Smooth muscle cell of the brain vasculature (primary cell): ENCODE measurements around the gene SSBP1.
"Not testable (repeated sequence)": the region's sequence is repeated elsewhere in the genome, so short reads cannot be mapped to it uniquely, and the experiment has no call there.

Source experiments
- DNase-seq: peaks from one replicate; pipeline ENCODE4 v3.0.0-alpha.2; 2012; ENCODE audit warnings: low read depth, low spot score

SSBP1 gene, protein sequence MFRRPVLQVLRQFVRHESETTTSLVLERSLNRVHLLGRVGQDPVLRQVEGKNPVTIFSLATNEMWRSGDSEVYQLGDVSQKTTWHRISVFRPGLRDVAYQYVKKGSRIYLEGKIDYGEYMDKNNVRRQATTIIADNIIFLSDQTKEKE

GRCh38 chr7:141737836-141738591 lies at the start of gene SSBP1:
SSBP1 (plus strand) TSS chr7:141738358; CDS start chr7:141739167, 809 bp downstream.
- peak; percentile 93 for DNase-seq

- not testable (repeated sequence) for DNase-seq
Observed at GRCh38 chr7:141689072-141689825, 48.9 kb upstream of the SSBP1 start.

GRCh38 chr7:141691540-141691939 lies 46.6 kb upstream of the SSBP1 start:
- no peak for DNase-seq

DNA sequence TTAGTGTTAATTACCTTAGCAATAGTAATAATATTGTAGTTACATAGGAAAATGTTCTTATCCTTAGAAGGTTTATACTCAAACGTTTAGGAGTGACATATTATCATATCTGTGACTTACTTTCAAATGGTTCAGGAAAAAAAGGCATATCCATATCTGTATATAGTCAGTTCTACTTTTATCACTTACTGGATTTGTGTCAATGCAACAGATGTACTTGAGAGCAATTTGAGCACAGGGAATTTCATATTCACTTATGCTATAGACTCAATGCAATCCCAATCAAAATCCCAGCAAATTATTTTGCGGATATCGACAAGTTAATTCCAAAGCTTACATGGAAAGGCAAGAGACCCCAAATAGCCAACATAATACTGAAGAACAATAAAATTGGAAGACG lies 46.2 kb upstream of the SSBP1 start:
- no peak for DNase-seq

- DNase-seq, result no peak
Observed at GRCh38 chr7:141693082-141693481, 45.1 kb upstream of the SSBP1 start.

DNA sequence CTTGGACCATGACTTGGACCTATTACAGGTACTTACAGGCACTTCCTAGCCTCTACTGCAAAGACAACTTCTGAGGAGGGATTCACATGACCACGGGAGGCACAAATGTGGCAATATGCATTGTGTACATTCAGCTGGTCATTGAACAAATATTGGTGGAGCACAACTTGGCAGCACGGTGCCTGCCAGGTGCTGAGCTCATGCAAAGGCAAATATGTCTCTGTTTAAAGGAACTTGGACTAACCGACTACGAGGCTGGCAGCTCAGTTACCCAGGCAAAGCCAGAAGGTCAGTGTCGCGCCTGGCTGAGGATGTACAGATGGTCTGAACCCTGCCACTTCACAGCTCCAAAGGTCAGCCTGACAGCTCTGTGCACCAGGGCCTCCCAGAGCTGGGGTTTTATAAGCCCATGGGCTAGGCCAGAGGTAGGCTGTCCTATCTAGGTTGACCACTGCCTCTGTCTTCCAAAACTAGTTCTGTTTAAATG lies 42.3 kb upstream of the SSBP1 start:
- no peak for DNase-seq

GRCh38 chr7:141696348-141696747 lies 41.8 kb upstream of the SSBP1 start:
- no peak for DNase-seq

- DNase-seq, result no peak
Observed at GRCh38 chr7:141697211-141697871, 40.8 kb upstream of the SSBP1 start.

- no peak for DNase-seq
Observed at GRCh38 chr7:141698247-141699015, 39.7 kb upstream of the SSBP1 start.

GRCh38 chr7:141699860-141700259 lies 38.3 kb upstream of the SSBP1 start:
- no peak for DNase-seq

GRCh38 chr7:141700296-141700847 lies 37.8 kb upstream of the SSBP1 start:
- no peak for DNase-seq

DNA sequence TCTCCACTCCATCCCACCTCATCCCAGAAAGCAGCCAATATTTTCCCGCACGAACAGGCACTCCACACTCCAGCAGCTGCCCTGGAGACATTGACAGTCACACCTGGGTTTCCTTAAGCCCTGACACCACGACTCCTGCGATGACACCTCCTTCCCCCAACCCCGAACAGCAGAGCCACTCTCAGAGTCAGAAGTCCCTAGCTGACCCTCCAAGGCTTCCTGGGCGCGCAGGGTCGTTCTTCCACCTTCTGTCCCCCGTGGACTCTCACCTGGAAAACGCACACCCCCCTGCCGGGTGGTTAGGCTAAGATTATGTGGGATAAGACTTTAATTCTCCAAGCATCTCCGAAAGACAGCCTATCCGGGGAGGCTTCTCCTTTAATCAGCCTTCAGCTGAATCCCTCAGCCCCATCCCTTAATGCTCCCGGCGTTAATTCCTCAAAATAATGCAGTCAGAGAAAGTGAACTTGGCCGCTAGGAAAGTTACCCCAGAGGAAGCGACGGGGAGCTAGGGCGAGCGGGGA lies 37.2 kb upstream of the SSBP1 start:
- DNase-seq, result no peak

- DNase-seq, result no peak
Observed at GRCh38 chr7:141701489-141702046, 36.6 kb upstream of the SSBP1 start.

DNA sequence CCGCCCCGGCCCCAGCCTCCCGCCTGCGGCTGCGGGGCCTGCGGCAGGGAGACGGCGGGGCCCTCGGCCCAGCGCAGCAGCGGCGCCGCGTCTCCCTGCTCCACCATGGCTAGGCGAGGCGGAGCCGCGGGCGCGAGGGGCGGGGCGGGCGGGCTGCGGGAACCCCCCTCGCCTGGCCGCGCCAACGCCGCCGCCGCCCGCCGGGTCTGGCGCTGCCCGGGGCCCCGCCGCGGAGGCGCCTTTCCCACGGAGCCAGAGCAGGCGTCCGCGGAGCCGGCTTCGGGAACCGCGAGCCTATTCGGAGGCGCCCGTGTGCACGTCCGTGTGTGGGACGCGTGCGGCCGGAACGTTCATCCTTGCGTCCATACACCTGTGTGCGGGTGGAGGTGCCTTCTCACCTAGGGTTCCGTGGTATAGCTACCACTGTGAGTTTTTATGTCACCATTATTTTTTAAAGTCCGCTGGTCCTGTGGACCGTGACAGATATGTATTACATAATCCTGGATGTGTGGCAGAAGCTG lies 36.1 kb upstream of the SSBP1 start, which contains the start of gene DENND11:
Gene DENND11, minus strand, starts transcription at position 120 of the 521 bp plus-strand sequence. Its CDS starts 13 bp downstream, at position 107.
- DNase-seq, result no peak

DNA sequence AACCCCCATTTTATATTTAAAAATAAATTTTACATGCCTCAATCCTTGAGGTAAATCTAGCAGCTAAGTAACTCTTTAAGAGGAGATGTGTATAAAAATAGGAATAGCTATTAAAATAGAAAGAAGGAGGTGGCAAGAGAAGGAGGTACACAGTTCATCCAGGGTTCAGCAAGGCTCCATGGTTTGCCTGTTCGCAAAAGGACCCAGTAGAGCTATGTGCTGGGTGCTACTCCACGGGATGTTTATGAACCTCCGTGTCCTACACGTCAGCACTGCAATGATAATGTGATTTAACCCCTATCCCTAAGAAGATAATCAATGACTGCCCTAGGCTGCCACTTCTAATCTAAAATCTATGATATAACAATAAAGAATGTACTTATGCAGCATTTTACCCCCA lies 35.3 kb upstream of the SSBP1 start:
- no peak for DNase-seq

- no peak for DNase-seq
Observed at GRCh38 chr7:141704112-141704511, 34.0 kb upstream of the SSBP1 start.

DNA sequence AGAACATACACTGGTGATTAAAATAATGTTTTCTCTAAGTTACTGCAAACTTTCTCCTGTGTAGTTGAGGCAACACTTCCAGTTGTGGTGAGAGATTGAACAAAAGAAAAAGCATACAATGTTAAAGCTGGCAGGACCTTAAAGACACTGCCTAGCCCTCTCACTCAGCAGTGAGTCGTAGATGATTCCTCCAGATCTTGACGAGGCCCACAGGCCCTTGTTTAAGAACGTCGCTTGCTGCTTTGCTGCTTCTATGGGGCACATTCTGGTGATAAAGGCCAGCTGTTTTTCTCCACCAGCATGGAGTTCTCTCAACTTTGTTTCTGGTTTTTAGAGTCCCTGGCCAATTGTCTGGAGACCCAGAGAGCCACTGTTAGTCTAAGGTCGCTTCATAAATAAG lies 33.4 kb upstream of the SSBP1 start:
- no peak for DNase-seq

DNA sequence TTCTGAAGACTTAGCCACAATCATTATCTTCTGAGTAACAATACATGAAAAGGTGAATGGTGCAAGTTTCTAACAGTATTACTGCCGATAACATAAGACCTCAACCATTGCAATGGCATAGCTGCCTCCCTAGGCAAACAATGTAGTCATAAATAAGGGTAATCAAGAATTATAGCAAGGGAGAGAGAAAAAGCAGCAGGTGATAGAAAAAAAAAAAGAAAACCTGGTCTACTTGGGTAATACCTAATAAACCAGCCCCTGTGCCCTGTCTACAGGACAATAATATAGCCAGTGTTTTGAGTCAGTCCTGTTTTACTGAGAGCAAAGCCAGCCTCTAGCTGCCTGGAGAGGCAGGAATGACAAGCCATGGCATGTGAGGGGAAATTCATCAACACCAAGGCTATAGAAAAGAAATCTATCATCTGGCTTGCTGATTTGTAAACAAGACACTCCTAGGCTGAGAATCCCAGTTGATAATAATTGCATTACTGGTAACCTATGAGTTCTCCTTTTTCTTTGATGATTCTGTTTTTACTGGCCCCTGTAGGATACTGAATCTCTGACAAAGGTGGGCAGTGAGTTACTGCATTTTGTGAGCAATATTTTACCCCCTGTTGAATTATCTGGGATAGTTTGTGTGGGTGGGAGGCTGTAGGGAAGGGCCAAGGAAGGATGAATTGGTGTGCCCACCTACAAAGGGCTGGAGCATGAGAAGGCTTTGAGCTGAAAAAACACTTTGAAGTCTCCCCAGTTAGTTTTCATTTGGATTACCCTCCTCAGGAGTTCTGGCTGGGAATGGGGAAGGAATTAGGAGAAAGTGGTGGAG lies 31.7 kb upstream of the SSBP1 start:
- DNase-seq, result no peak

GRCh38 chr7:141708351-141708750 lies 29.8 kb upstream of the SSBP1 start, which contains the start of gene WEE2:
WEE2 (plus strand) TSS chr7:141708353; CDS start chr7:141708759, 406 bp downstream.
- no peak for DNase-seq
